ENCODE data around the gene C2CD4B. TPM values are rescaled to one million over a fixed set of nuclear protein-coding genes. Genes with fewer than 3 reads are reported as not detected.

The C2CD4B gene
- total RNA-seq, 1 donor from 2014 or later, result 0.53 TPM

DNA sequence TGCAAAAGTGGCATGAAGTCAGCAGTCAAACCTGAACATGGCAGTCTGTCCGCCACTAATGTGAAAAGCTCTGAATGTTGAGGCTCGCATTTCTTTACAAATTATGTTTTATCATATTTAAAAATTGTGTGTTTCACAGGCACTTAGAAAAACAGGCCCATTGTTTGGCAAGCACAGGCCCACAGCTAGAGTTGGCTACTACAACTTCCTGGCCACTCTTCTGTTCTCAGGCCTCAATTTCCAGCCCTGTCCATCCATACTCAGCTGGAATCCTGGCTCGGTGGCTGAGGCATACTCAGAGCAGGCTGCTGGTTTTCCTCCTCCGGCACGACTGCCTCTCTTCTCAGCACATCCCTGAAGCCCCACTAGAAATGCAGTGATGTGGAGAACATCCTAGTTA, 44.3 kb downstream of the C2CD4B start:
- Mint-ChIP-seq H3K4me1 (ENCODE audit: low read depth) (peaks cover 19% of the 10 kb centered on the region), H3K9me3 (ENCODE audit: low read depth) (peaks cover 3% of the 10 kb centered on the region), H3K27me3 (no peaks in the 10 kb centered on the region), H3K4me3 (ENCODE audit: low read depth) (no peak overlapping the region), H3K36me3 (ENCODE audit: insufficient read depth) (no peaks in the 10 kb centered on the region), H3K27ac (no peak overlapping the region)
- TF ChIP-seq, protein P1, sequence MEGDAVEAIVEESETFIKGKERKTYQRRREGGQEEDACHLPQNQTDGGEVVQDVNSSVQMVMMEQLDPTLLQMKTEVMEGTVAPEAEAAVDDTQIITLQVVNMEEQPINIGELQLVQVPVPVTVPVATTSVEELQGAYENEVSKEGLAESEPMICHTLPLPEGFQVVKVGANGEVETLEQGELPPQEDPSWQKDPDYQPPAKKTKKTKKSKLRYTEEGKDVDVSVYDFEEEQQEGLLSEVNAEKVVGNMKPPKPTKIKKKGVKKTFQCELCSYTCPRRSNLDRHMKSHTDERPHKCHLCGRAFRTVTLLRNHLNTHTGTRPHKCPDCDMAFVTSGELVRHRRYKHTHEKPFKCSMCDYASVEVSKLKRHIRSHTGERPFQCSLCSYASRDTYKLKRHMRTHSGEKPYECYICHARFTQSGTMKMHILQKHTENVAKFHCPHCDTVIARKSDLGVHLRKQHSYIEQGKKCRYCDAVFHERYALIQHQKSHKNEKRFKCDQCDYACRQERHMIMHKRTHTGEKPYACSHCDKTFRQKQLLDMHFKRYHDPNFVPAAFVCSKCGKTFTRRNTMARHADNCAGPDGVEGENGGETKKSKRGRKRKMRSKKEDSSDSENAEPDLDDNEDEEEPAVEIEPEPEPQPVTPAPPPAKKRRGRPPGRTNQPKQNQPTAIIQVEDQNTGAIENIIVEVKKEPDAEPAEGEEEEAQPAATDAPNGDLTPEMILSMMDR (IDR thresholded peaks at IDR 0.05; ENCODE audit: unreplicated experiment), result no peak
- no peak for DNase-seq (ENCODE audit: low spot score, unreplicated experiment)

DNA sequence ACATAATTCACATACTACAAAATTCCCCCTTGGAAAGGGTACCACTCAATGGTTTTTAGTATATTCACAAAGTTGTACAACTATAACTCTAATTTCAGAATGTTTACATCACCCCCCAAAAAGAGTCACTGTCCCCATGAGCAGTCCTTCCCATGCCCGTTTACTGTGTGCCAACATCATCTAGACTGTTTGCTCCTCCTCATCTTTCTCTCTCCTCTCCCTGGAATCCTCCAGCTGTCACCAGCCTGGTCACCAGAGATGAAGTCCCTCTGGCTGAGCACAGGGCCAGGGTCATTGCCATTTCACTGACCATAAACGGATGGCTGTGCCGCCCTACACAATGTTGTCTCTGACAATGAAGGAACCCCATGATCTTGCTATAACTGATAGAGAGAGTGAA, 45.2 kb downstream of the C2CD4B start:
- Mint-ChIP-seq H3K27ac (no peak overlapping the region), H3K4me3 (ENCODE audit: low read depth) (no peak overlapping the region)

DNA sequence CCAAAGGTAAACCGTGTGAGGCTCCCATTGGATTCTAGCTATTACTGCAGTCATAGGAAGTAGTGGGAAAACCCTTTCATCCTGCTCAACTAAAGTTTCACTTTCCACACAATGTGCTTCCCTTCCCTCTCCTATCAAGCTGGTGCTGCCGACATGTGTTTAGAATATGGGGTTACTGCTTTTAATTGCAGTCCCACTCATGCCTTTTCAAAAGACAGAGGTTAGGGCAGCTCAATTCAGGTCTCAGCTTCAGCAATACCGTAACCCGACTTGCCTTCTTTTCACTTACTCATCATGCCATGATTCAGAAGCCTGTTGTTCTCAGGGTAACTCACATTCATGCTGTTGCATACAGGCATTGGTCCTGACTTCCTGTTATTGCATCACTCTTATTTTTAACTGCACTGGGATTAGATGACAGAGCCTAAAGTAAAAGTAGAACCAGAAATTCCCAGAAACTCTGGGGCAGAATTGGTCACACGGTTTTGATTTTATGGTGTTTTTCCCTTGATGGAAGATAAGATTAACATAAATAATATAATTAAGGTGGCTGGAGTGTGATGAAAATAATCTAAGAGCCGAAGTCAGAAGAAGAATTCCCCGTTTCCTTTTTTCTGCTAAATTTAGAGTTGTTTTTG, 45.7 kb downstream of the C2CD4B start:
- DNase-seq (ENCODE audit: low spot score, unreplicated experiment), result no peak
- no peaks in the 10 kb centered on the region for H3K36me3 Mint-ChIP-seq (ENCODE audit: insufficient read depth)
- H3K4me1 Mint-ChIP-seq (ENCODE audit: low read depth), result peaks cover 18% of the 10 kb centered on the region
- H3K4me3 Mint-ChIP-seq (ENCODE audit: low read depth), result no peak overlapping the region
- TF ChIP-seq, protein P1 (IDR thresholded peaks at IDR 0.05; ENCODE audit: unreplicated experiment), result no peak
- H3K27ac Mint-ChIP-seq, result no peak overlapping the region
- H3K9me3 Mint-ChIP-seq (ENCODE audit: low read depth), result peaks cover 8% of the 10 kb centered on the region
- no peaks in the 10 kb centered on the region for H3K27me3 Mint-ChIP-seq

More for the DNA sequence above, 45.2 kb downstream of the C2CD4B start:
- Mint-ChIP-seq H3K4me1 (ENCODE audit: low read depth) (peaks cover 21% of the 10 kb centered on the region), H3K9me3 (ENCODE audit: low read depth) (peaks cover 8% of the 10 kb centered on the region), H3K27me3 (no peaks in the 10 kb centered on the region), H3K36me3 (ENCODE audit: insufficient read depth) (no peaks in the 10 kb centered on the region)
- DNase-seq (ENCODE audit: low spot score, unreplicated experiment), result no peak
- TF ChIP-seq, protein P1 (IDR thresholded peaks at IDR 0.05; ENCODE audit: unreplicated experiment), result no peak

DNA sequence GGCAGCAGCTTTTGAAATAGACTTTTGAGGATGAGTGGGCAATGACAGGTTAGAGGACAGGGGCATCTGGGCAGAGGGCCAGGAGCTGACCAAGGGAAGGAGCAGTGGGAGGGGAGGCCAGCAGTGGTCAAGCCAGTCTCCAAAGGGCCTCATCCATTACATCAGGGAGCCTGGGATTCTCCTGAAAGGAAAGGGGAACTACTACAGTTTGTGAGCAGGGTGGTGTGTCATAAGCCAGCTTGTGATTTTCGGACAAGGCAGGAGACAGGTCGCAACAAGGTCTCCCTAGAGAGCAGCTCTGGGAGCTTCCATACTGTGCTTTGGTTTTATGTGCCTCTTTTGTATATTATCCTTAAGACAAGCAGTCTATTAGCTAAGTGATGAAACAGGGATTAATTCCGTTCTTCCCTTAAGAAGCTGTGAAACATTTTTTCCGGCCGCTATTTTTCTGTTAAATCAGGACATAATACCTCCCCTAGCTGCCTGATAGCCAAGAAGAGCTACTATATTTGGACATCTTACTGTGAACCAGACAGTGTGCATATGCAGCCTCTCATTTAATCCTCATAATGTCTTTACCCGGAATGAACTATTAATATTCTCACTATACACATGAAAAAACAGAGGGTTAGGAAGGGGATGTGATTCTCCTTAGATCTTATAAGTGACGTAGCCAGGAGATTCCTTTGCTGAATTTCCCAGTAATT, 46.4 kb downstream of the C2CD4B start:
- TF ChIP-seq, protein P1 (IDR thresholded peaks at IDR 0.05; ENCODE audit: unreplicated experiment), result no peak
- Mint-ChIP-seq H3K4me1 (ENCODE audit: low read depth) (peaks cover 12% of the 10 kb centered on the region), H3K27ac (no peak overlapping the region), H3K9me3 (ENCODE audit: low read depth) (peaks cover 8% of the 10 kb centered on the region), H3K36me3 (ENCODE audit: insufficient read depth) (no peaks in the 10 kb centered on the region), H3K4me3 (ENCODE audit: low read depth) (no peak overlapping the region), H3K27me3 (no peaks in the 10 kb centered on the region)
- no peak for DNase-seq (ENCODE audit: low spot score, unreplicated experiment)

DNA sequence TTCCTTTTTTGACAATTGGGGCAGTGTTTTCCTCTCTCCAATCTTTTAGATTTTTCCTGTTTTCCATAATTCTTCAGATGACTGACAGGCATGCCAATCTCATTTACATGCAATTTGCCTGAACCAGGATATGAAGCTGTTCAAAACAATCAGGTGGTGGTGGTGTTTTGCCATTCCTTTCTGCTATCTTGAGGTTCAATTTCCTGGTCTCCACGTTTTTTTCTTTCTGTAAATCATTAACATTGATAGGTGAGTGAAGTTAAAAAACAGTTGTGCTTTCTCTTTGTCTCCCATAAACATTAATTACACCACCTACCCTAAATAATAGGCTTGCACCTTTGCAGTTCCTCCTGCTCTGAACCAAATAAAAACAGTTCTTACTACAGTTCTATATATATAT, 49.2 kb downstream of the C2CD4B start:
- TF ChIP-seq, protein P1 (IDR thresholded peaks at IDR 0.05; ENCODE audit: unreplicated experiment), result no peak
- DNase-seq (ENCODE audit: low spot score, unreplicated experiment), result no peak
- H3K4me1 Mint-ChIP-seq (ENCODE audit: low read depth), result peaks cover 10% of the 10 kb centered on the region
- H3K36me3 Mint-ChIP-seq (ENCODE audit: insufficient read depth), result no peaks in the 10 kb centered on the region
- H3K9me3 Mint-ChIP-seq (ENCODE audit: low read depth), result peaks cover 8% of the 10 kb centered on the region
- H3K27me3 Mint-ChIP-seq, result no peaks in the 10 kb centered on the region
- H3K4me3 Mint-ChIP-seq (ENCODE audit: low read depth), result no peak overlapping the region
- no peak overlapping the region for H3K27ac Mint-ChIP-seq

Other genes with a start within 250 kb of the C2CD4B start
- 47.7 and 57.1 TPM in 2 replicates for gene VPS13C, start 104.8 kb downstream of the C2CD4B start, total RNA-seq
- 0.17 and 0.20 TPM in 2 replicates for gene C2CD4A, start 98.3 kb downstream of the C2CD4B start, total RNA-seq
- 24.7 and 26.5 TPM in 2 replicates for gene TLN2, start 225.3 kb upstream of the C2CD4B start, total RNA-seq